NCI-H446 treated with DMSO at 0.1 percent for 48 hours (cell line): ENCODE data around the gene CD59.
"Not testable (repeated sequence)": the region's sequence is repeated elsewhere in the genome, so short reads cannot be mapped to it uniquely, and the experiment has no call there.

ENCODE experiments used
- DNase-seq: peaks from one replicate; lab custom pipeline; 2025; lab: John Stamatoyannopoulos, UW

The CD59 gene

DNA sequence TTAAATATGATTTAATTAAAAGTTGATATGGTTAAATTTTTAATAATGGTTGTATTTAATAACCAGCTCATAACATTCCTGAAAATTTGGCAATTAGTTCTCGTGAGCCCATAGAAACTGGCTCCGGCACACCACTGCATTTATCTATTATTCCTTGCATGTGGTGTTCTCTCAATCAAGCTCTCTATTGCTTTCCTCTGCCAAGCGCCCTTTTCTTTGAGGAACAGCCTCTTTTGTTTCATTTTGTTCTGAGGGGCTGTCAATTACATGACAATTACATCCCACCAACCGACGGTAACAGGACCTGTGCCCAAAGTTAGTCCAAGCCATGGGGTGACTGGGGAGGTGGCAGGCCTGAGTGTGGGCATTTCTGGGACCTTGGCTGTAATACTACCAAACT, 43.7 kb downstream of the CD59 start:
- DNase-seq: peak; percentile 80

DNA sequence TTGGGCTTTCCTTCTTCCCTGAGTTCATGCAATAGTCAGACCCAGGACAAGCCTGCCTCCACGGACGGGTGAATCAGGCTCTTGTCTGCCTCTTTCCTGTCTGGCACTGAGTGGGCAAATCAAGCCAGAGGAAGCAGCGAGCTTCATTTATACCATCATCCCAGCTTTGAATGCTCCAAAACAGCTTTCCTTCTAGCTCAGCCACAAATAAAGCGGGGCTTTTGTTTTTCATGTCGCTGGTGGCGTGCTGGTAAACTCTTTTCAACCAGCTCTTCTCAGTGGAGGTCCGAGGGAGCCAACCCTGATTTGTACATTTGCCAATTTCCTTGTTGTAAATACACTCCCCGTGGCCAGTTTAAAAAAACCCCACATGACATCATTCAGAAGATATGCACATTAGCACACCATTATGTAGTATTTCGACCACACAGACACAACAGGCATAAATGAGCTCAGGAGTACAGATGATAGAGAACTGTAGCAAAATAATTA, 44.2 kb downstream of the CD59 start:
- DNase-seq: peak; percentile 95

DNA sequence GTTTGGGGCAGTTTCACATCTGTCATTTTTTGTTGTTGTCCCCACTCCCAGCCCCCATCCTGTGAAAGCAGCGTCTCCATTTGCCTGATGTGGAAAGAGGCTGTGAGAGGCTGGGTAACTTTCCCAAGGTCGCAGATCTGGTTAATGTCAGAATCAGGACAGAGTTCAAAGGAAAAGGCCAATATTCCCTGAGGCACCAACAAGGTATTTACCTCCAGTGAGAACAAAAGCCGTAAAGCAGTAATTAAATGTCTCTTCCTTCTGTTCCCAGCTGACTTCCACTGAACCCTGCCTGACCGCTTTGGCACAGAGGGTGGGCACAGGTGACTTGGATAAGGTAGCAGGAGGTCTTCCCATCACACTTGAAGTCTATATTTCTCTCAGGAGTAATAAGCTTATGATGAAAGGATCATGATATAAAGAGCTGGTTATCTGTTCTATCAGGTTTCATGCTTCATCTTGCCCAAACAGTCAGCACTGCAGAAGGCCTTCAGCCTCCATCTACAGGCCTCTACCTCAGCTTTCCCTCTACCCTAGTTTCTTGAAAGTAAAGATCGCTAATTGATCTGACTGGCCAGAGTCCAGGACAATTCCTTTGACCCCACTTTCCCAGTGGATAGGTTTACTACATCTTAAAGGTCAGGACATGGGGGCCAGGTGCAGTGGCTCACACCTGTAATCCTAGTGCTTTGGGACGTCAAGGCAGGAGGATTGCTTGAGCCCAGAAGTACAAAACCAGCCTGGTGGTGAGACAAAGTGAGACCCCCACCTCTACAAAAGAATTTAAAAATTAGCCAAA, 45.0 kb downstream of the CD59 start:
- no peak for DNase-seq

DNA sequence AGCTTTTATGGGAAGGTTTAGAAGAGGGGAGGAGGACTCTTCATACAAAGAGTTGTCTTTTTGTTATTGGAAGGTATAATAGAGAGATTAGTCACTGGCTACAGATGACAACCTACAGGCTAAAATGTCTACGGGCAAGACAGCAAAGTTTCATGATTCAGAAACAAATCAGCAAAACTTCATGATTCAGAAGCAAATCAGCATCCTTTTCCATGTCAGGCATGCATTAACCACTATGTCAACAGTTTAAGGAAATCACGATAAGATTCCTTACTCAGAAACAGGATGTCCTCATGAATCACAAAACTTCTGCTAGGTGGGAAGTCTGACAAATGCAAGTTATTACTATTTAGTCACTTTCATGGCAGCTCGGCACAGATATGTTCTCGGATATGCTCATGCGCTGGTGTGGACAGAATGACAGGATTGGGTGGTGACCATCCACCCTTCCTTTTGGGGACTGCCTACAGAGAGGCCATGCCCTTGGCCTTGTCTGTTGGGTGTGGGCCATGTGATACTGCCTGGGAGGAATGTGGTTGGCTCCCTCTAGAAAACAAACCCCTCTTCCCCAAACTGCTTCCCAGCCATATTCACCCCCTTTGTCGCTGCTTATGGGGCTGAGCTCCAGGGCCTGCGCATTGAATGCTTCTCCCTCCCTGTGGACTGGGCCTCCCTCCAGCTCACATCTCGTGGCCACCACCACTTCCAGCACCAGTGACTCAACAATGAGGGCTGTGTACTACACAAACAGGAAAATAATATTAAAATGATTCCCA, 45.7 kb downstream of the CD59 start:
- DNase-seq: no peak

DNA sequence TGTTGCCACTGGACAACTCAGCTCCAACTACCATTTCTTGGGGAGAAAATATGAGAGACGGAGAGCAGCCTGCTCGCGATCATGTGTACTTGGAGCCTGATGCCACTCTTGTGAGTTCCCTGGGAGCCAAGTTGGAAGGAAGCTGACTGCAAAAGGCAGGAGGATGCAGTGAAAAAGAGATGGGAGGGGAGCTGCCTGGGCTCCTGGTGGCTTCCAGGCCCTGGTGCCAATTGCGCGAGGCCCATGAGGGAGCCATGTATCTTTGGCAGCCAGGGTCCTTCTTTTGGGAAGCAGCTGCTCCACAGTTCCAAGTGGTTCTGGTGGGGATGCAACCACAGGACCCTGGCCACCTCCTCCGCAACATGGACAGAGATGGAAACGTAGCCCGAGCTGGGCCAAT, 46.7 kb downstream of the CD59 start:
- peak; percentile 18 for DNase-seq

DNA sequence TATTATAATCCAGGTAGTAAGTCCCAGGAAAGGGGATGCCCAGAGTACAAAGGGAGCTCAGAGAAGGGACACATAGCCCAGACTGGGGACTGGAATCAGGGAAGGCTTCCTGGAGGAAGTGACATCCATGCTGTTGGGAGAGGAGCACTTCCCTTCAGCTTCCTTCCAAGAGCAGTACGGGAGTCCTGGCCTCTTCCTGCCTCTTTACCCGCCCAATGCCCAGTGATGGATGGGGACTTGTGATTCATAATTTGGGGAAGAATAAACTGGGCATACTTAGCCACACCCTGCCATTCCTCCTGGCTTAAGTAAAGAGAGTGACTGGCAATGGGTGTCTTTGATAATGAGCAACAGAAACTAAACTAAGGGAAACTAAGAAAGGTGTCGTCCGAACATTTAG, 47.1 kb downstream of the CD59 start:
- DNase-seq: no peak

DNA sequence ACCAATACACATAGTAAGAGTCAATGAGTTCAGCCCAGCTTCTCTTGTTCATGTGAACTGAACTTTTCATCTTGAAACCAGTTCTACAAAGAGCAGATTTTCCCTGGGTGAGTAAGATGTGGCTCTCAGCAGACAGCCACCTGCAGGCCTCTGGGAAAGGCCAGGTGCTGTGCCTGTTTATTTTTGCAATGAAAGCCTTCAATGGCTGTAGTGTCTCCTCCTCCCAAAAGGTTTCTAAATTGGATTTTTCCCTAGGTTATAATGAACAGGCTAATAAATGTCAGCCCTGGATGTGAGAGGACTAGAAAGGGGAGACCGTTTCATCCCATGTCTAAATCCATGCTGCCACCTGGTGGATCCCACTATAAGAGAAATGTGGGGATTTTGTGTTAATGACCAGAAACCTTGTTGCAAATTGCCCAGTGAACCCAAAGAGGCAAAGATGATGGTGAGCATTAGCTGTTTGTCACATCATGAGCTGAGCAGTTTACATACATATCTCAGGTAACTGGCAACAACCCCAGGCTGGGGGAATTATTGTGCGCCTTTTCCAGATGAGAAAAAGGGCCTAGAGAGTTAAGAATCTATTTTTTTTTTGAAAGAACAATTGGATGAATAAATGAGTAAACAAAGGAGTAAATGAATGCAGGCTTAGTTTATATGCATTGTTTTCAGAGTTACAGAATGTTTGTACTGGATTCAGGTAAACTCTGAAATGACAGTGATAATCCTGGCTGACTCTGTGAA, 48.3 kb downstream of the CD59 start:
- DNase-seq: peak; percentile 50

DNA sequence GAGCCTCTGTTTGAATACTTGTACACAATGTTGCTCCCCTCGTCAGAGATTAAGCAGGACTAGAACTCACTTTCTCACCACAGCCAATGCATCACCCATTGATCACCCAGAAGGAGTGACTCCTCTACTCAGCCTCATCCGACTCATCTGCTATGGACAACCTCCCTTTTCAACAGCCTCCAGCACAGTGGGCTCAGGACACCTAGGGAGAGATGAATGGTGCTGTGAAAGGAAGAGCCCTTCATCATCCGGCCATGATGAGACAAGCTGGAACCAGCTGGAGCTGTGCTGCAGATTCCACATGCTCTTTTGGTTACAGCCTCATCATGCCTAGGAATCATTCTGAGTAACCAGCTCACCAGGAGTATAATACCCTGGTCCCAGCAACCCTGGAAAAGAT, 51.1 kb downstream of the CD59 start:
- no peak for DNase-seq

GRCh38 chr11:33684003-33684706, 52.1 kb downstream of the CD59 start:
- no peak for DNase-seq

- DNase-seq: no peak
Measured at GRCh38 chr11:33682446-33682845, 53.8 kb downstream of the CD59 start.

- DNase-seq: no peak
Measured at GRCh38 chr11:33682019-33682418, 54.2 kb downstream of the CD59 start.

- not testable (repeated sequence) for DNase-seq
Measured at GRCh38 chr11:33678616-33679015, 57.6 kb downstream of the CD59 start.

DNA sequence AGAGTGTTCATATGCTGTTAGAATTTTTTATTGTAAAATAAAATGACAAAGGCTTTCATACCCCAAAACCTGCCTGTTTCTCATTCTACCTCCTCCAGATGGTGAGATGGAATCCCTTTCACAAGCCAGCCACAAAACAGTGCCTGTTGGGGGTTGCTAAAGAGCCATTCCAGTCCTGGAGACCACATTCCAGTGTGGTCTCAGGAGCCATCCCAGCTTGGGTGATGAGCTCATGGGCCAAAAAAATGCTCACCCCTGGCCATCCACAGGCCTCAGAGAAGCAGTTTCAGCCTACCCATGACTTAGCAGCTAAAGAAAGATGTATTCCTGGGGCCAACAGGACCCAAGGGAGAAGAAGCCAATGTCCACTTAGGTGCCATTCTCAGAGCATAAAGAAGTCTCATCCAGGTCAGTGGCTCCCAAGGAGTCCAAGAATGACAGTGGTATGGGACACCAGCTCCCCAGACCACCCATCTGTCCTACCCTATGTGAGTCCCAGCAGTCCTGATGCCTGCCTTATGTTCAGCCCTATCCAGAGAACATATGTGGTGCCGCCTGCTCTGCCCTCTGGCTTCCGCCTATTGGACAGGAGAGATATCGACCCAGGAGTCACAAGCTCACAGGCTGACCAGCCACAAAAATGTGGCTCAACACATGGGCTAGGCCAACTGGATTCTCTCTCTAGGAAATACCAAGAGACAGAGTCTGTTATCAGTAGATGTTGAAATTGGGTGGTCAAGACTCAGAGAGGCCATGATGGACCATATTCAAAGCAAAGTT, 62.0 kb downstream of the CD59 start:
- DNase-seq: no peak

- DNase-seq: no peak
Measured at GRCh38 chr11:33672273-33672672, 64.0 kb downstream of the CD59 start.

GRCh38 chr11:33670250-33671011, 65.8 kb downstream of the CD59 start:
- DNase-seq: no peak

GRCh38 chr11:33669598-33670249, 66.5 kb downstream of the CD59 start:
- no peak for DNase-seq

DNA sequence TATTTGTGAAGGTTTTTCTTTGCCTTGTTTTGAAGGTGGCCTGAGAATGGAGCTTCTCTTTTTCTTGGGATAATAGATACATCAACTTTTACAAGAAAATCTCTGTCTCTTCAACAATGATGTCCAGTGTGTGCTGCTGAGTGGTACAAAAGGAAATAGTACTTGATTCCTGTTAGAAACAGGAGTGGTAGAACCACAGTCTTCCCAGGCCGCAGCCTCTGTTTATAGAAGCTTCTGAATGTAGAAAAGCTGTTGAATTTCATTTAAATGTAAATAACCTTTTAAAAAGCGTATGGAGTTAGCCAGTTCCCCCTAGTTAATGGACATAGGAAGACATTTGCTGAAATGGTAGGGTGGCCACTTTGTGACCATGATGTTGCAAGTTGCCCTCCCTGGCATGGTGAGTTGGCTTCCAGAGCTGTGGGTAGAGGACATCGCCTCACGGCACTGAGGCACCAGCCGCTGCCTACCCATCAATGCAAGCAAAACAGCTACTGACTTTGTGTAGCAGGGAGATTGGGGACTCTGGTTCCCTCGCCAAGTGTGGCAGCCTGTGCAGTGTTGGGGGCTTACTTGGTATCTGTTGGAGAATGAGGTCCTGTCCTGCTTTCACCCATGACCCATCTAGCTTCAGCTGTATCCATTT, 67.1 kb downstream of the CD59 start:
- no peak for DNase-seq

GRCh38 chr11:33668468-33668825, 67.8 kb downstream of the CD59 start:
- peak; percentile 77 for DNase-seq

DNA sequence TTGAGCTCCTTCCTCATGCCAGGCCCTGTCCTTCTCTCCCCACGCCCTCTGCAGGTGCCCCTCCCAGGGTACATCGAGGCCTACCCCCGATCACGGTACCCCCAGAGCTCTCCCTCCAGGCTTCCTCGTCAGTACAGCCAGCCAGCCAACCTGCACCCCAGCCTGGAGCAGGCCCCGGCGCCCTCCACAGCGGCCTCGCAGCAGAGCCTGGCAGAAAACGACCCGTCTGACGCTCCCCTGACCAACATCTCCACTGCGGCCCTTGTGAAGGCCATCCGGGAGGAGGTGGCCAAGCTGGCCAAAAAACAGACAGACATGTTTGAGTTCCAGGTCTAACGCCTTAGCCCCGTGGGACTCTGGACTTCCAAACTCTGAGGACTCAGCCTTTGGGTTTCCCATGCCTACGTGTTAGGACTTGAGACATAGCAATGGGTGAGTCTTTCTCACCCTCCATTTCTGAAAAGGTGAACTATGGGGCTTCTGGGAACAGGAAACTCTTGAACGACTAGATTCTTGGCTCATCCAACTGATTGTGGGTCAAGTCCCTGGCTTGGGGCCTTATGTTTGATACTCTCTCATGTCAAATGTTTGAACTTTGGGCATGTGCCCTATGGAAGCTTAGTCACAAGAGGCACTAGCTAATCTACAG, 68.3 kb downstream of the CD59 start:
- DNase-seq: no peak
